COLO668 (cell line): ENCODE measurements around the gene FRMPD3.

Source experiments
- DNase-seq: peaks from one replicate; lab custom pipeline; 2025; ENCODE audit not compliant: unreplicated experiment; lab: John Stamatoyannopoulos, UW

Gene FRMPD3

GRCh38 chrX:107477406-107477805 lies 28.0 kb downstream of the FRMPD3 start:
- no peak for DNase-seq

GRCh38 chrX:107480272-107480671 lies 30.8 kb downstream of the FRMPD3 start:
- DNase-seq, result no peak

GRCh38 chrX:107482046-107482445 lies 32.6 kb downstream of the FRMPD3 start:
- no peak for DNase-seq

- DNase-seq, result peak; percentile 13
These were observed 34.7 kb downstream of the FRMPD3 start for GRCh38 chrX:107484002-107484726.

- DNase-seq, result no peak
These were observed 35.6 kb downstream of the FRMPD3 start for GRCh38 chrX:107485013-107485412.

- DNase-seq, result no peak
These were observed 43.7 kb downstream of the FRMPD3 start for GRCh38 chrX:107493141-107493540.

GRCh38 chrX:107496786-107497185 lies 47.3 kb downstream of the FRMPD3 start:
- no peak for DNase-seq
